Cardiac fibroblast (primary cell): Measurements from ENCODE around the gene PRICKLE2.
A peak's percentile ranks its signal among the peaks of the same experiment; 100 is the strongest.

Source experiments
- DNase-seq, 2 donors: peaks; one replicate each; pipeline versions ENCODE4 v3.0.0 to v3.0.0-alpha.2; 2010; ENCODE audit warnings: low read depth in 2 of 2
- H3K4me3 ChIP-seq, 2 donors: replicated peaks in 1 of 2; 1 replicate in 1 of 2; 2 replicates in 1 of 2; pipeline ENCODE4 v1.5.1; 2011; ENCODE audit warnings: low read depth in 2 of 2, low read length in 2 of 2, mild to moderate bottlenecking in 2 of 2, moderate library complexity in 1 of 2
- CTCF ChIP-seq: IDR thresholded peaks from one replicate; pipeline ENCODE4 v1.5.1; 2011; ENCODE audit warnings: low read depth, mild to moderate bottlenecking, low read length, inconsistent platforms

PRICKLE2 gene

GRCh38 chr3:64179860-64180259 lies 45.4 kb downstream of the PRICKLE2 start:
- no peak for TF ChIP-seq CTCF
- DNase-seq: no peak
- no peak overlapping the region for H3K4me3 ChIP-seq

- H3K4me3 ChIP-seq: no peak overlapping the region
- no peak for TF ChIP-seq CTCF
- no peak for DNase-seq
These were observed 46.0 kb downstream of the PRICKLE2 start for GRCh38 chr3:64179249-64179648.

- no peak for DNase-seq
- no peak overlapping the region for H3K4me3 ChIP-seq
- no peak for TF ChIP-seq CTCF
These were observed 46.8 kb downstream of the PRICKLE2 start for GRCh38 chr3:64178419-64178818.

- H3K4me3 ChIP-seq: no peak overlapping the region
- peak in 1 of 2 donors; percentile 73 for DNase-seq
- TF ChIP-seq CTCF: no peak
These were observed 48.7 kb downstream of the PRICKLE2 start for GRCh38 chr3:64176461-64176996.

- TF ChIP-seq CTCF: no peak
- no peak for DNase-seq
- H3K4me3 ChIP-seq: no peak overlapping the region
These were observed 50.9 kb downstream of the PRICKLE2 start for GRCh38 chr3:64174328-64174727.

- no peak for DNase-seq
- H3K4me3 ChIP-seq: no peak overlapping the region
- TF ChIP-seq CTCF: no peak
These were observed 51.7 kb downstream of the PRICKLE2 start for GRCh38 chr3:64173563-64173962.

GRCh38 chr3:64170270-64170669 lies 55.0 kb downstream of the PRICKLE2 start:
- TF ChIP-seq CTCF: no peak
- DNase-seq: no peak

More at GRCh38 chr3:64170270-64170669, 55.0 kb downstream of the PRICKLE2 start:
- H3K4me3 ChIP-seq: no peak overlapping the region
